Stimulated activated naive CD4-positive, alpha-beta T cell (primary cell): Measurements from ENCODE around the gene FXYD3.
A peak's percentile ranks its signal among the peaks of the same experiment; 100 is the strongest.
"Not testable (repeated sequence)": the region's sequence is repeated elsewhere in the genome, so short reads cannot be mapped to it uniquely, and the experiment has no call there.

ENCODE experiments used
- DNase-seq, 6 experiments: peaks; one replicate each; lab custom pipeline; 2025; lab: John Stamatoyannopoulos, UW

The FXYD3 gene

GRCh38 chr19:35124098-35125060, 8.8 kb downstream of the FXYD3 start:
- peak; percentile 68 to 87 (median 82) for DNase-seq

DNA sequence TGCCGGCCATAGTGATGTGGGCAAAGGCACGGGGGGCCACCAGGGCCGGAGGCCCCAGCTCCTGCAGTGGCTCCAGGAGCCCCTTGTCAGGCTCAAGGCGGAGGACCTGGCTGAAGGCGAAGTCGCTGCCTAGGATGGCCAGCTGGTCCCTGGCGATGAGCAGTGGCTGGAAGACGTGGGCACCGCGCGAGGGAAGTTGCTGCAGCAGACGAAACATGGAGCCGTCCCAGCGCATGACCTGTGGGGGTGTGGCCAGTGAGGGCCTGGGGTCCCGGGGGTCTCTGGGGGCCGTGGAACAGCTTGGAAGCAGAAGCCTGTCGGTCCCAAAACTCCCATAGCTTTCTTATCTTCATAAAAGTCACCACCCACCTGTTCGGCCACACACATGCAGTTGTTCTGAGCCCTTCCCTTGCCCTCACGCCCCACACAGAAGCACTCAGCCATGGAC, 9.7 kb downstream of the FXYD3 start:
- DNase-seq: no peak

DNA sequence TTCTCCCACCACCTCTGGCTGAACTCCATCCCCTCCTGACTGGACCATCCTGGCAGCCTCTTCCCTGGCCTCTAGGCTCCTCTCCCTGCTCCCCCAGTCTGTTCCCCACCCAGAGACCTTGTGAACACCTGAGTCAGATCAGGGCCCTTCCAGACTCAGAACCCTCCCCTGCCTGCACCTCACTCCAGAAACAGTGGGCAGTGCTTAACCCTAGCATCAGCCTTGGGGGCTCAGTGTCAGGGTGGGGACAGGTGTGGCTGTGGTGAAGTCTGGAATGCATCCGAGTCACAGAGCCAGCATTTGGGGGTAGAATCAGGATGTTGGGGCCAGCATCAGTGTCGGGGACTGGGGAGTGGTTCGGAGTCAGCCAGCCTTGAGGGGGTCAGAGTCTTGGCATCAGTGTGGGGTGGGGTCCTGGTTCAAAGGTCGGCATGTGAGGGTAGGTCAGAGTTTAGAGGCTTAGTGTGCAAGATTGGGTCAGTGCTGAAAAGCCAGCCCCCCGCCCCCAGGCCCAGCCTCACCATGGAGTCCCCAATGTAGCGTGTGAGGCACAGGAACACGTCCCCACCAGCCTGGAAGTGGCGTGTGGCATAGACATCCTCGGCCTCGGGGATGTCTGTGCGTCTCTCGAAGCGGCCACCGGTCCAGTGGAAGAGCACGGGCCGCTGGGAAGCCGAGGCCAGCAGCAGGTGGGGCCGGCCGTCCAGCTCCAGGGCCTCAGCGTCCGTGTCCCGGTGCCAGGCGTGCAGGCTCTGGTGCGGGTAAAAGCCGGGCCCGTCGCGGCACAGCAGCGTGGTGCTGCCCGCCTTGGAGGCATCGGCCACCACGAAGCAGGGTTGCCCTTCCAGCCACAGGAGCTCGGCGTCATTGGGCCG, 10.4 kb downstream of the FXYD3 start:
- no peak for DNase-seq

- no peak for DNase-seq
Measured at GRCh38 chr19:35126624-35126959, 11.0 kb downstream of the FXYD3 start.

- DNase-seq: no peak
Measured at GRCh38 chr19:35127871-35128270, 12.2 kb downstream of the FXYD3 start.

GRCh38 chr19:35128398-35129057, 12.9 kb downstream of the FXYD3 start:
- no peak for DNase-seq

DNA sequence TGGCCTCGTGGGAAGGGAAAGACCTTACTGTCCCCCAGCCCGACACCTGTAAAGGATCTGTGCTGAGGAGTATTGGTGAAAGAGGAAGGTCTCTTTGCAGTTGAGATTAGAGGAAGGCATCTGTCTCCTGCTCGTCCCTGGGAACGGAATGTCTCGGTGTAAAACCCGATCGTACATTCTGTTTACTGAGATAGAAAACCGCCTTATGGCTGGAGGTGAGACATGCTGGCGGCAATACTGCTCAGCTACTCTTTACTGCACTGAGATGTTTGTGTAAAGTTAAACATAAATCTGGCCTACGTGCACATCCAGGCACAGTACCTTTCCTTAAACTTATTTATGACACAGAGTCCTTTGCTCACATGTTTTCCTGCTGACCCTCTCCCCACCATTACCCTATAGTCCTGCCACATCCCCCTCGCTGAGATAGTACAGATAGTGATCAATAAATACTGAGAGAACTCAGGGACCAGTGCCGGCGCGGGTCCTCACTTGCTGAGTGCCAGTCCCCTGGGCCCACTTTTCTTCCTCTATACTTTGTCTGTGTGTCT, 14.2 kb downstream of the FXYD3 start:
- not testable (repeated sequence) for DNase-seq

DNA sequence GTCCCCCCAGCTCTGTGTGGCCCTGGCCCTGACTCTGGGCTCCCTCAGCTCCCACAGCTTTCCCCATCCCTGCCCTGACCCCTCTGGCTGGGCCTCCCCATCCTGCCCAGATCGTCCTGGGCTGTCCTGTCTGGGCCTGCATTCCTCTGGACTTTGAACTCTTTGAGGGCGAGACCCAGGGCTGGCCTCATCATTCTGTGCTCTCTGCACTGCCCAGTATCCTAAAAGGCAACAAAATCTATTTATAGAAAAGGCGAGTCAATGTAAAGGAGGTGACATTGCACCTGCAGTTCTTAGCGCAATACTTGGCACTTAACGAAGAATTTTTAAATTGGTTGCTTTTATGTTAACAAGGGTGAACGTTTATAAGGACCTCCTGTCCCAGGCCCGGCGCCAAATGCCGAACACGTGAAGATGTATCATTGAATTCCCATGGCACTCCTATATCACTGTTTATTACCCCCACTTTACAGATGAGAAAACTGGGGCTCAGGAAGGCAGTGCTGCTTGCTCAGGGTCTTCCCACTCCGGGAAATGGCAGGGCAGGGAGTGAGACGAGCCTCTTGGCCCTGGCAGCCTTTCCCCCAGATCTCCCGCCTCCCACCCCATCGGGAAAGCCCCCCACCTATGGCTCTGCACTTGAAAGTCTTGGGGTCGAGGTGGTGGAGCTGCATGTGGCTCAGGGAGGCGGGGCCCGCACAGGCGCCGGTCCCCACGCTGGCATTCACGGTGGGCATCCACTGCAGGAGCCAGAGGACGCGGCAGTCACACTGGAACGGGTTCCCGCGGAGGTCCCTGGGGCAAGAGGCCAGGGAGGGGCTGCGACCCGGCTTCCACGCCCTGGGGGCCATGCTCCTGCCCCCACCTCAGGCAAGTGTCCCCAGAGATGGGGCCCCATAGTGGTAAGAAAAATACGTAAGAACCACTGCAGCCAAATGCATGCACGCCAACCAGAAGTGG, 15.4 kb downstream of the FXYD3 start:
- no peak for DNase-seq

DNA sequence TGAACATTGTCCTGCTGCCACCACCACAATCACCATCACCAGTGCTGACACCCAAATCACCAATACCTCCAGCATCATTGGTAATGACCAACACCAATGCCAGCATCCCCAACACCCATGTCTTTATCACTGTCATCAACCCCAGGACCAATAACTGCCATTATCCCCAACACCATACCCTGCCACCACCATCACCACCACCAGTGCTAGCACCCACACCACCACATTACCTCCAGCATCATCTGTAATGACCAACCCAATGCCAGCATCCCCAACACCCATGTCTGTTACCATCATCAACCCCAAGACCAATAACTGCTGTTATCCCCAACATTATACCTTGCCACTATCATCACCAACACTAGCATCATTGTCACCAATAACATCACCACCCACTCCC, 16.6 kb downstream of the FXYD3 start:
- no peak for DNase-seq

DNA sequence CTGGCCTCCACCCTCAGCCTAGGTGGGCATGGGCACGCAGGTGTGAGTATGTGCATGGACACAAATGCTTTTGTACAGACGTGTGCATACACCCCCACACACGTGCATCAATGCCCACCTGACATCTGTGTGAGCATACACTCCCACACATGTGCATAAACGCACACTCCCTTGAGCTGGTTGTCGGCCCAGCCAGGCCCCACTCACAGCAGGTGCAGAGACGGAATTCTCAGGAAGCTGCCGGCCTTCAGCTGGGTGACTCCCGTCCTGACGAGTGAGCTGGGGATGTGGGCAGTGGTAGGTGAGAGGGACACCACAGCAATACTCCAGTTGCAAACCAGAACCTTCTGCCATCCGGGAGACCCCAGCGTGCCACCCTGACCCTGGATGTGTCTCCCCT, 18.2 kb downstream of the FXYD3 start:
- DNase-seq: no peak

GRCh38 chr19:35134601-35135242, 19.1 kb downstream of the FXYD3 start, which contains the start of gene LGI4:
Gene LGI4 (minus strand): TSS chr19:35135059. CDS start chr19:35134680, 379 bp downstream.
- DNase-seq: no peak

- peak in 5 of 6 experiments; percentile 16 to 48 (median 35) for DNase-seq
Measured at GRCh38 chr19:35135389-35135909, 19.8 kb downstream of the FXYD3 start.

DNA sequence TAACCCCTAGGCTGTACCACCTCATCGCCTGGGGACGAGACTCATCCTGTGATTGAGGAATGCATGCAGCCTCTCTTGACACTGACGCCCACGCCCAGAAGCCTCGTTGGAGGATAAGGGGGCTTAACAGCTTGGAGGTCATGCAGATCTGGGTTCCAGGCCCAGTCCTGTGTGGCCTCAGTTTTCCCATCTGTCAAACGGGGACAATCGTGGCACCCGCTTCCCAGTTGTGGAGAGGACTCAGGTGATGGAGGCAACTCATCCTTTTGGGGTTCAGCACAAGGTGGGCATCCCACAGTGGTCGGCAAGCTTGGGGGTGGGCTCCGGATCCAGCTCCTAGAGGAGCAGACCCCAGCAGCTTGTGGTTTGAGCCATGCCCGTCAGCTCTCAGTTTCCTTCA, 20.6 kb downstream of the FXYD3 start:
- no peak for DNase-seq

- DNase-seq: no peak
Measured at GRCh38 chr19:35136977-35137702, 21.5 kb downstream of the FXYD3 start.

- DNase-seq: no peak
Measured at GRCh38 chr19:35138305-35138892, 22.8 kb downstream of the FXYD3 start, which contains the start of gene FXYD1. Gene FXYD1 (plus strand): TSS chr19:35138824. CDS start chr19:35140080, 1,256 bp downstream.

GRCh38 chr19:35140207-35140961, 24.8 kb downstream of the FXYD3 start:
- DNase-seq: no peak

DNA sequence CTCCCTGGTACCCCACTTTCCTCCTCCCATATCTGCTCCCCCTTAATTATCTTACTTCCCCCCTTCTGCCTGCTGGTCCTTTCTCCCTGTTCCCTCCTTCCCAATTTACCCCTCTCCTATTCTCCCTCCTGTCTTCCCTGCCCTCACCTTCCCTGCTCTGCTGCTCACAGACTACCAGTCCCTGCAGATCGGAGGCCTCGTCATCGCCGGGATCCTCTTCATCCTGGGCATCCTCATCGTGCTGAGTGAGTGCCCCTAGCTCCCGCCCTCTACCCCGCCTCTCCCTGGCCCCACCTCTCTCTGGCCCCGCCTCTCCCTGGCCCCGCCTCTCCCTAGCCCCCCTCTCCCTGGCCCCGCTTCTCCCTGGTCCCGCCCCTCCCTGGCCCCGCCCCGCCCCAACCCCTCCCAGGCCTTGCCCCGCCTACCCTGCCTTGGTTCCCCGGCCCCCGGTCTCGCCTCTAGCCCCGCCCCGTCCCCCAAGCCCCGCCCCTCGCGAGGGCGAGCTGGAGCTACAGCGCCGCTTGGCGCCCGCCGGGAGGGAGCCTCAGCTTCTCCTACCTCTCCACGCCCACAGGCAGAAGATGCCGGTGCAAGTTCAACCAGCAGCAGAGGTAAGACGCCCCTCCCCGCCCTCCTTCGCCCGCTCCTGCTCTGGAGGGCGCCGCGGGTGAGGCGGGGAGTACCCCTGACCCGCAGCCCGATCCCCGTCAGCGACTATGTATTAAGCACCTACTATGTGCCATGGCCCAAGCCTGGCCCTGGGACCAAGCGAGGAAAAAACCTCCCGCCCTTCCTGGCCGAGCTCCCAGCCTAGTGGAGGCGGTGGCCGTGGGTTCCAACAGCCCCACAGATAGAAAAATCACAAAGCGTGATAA, 25.6 kb downstream of the FXYD3 start:
- DNase-seq: peak; percentile 88 to 97 (median 95)
